AG09319 (cell line): ENCODE results near the gene EOGT.

ENCODE experiments used
- DNase-seq: peaks from one replicate; pipeline ENCODE4 v3.0.0-alpha.2; 2010; ENCODE audit warnings: low read depth; ENCODE audit errors: extremely low read depth
- CTCF ChIP-seq: IDR thresholded peaks from 2 replicates; pipeline ENCODE4 v1.5.1; 2011; ENCODE audit warnings: low read depth, mild to moderate bottlenecking, inconsistent platforms, low read length, moderate library complexity

The EOGT gene

DNA sequence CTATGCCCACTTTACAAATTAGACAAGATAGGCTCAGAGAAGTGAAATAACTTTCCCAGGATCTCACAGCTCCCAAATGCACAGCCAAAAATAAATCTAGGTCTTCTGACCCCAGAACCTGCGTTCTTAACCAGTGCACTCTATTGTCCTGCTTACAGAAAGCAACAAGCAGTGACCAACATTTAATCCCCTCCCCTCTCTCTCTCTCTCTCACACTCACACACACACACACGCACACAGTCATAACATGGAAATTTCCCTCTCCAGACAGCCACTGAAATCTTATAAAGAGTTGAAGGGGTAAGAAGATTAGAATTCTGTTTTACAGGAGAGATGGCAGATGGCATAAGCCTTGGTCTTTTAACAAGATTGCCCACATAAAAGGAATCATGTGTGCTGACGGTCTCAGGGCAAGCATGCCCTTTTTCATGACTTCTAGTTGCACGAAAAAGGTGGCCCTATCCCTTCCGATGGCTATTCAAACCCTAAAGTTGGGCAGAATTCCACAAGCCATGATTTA lies 29.4 kb downstream of the EOGT start:
- no peak for DNase-seq
- TF ChIP-seq CTCF, result no peak

DNA sequence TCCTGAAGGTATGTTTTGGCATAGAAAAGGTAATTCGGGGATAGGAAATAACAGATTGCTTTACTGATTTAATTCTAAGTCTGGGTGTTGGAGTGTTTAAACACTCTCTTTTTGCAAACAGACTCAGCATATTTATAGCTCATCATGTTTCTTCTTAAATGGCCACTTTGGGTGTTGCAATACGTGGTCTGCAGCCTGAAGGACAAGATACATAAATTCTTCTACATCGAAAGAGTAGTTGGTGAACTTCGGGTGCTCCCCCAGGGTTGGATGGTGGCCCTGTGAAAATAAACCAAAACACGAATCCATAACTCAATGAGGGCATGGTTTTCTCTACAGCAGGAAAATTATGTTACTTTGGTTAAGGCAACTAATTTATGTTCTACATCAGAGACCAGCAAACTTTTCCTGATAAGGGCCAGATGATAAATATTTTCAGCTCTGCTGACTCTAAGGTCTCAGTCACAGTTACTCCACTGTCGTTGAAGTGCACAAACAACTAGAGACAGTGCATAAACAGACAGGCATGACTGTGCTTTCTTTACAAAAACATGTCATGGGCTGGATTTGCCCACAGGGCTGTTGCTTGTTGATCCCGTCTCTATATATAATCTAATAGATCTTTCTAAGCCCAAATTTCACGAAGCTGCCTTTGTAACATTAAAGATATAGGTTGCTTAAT lies 35.9 kb downstream of the EOGT start:
- no peak for DNase-seq
- no peak for TF ChIP-seq CTCF

GRCh38 chr3:68974711-68975110 lies 38.8 kb downstream of the EOGT start:
- no peak for DNase-seq
- no peak for TF ChIP-seq CTCF

- TF ChIP-seq CTCF, result no peak
- no peak for DNase-seq
Measured at GRCh38 chr3:68973639-68974038, 39.8 kb downstream of the EOGT start.

GRCh38 chr3:68972358-68972979 lies 41.0 kb downstream of the EOGT start:
- peak; percentile 77 for TF ChIP-seq CTCF
- peak; percentile 8 for DNase-seq

DNA sequence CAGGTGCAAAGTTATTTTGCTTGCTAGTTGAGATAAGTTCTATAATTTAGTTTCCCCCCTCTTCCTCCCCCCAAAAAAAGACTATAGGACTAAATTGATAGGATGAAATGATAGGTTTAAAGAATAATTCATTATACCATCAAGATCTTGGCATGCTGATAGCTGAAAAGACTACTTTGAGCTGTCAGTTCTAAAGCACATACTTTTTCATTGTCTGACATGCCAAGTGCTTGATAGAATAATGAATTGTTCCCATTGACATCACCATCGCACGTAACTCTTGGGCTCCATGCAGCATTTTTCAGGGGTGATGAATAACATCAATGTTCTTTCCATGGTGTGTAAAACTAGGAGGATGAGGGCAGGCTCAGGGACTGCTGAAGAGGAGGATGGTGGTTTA lies 48.8 kb downstream of the EOGT start:
- DNase-seq, result no peak
- TF ChIP-seq CTCF, result no peak

DNA sequence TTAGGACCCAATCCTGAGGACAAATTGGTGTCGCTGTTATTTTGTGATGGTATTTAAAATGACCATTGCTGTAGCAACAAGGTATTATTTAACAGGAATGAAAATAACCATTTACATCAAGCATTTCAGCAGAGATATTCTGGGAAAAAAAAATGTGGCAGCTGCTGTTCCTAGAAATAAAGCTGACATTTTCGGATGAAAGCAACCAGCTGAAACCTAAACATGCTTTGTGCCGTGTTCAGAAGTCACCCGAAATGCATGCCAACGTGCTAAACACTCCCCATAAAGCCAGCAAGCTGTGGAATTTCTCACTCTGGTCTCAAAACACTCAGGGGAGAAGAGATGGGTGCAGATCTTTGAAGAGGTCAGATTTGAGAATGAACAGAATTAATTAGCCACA lies 49.6 kb downstream of the EOGT start:
- TF ChIP-seq CTCF, result no peak
- no peak for DNase-seq
